Measurements from ENCODE around the gene PACS2. TPM values are rescaled to one million over a fixed set of nuclear protein-coding genes. Genes with fewer than 3 reads are reported as not detected.

Gene PACS2
- total RNA-seq, 2 donors from 2014 or later = 80.4 to 125 TPM

DNA sequence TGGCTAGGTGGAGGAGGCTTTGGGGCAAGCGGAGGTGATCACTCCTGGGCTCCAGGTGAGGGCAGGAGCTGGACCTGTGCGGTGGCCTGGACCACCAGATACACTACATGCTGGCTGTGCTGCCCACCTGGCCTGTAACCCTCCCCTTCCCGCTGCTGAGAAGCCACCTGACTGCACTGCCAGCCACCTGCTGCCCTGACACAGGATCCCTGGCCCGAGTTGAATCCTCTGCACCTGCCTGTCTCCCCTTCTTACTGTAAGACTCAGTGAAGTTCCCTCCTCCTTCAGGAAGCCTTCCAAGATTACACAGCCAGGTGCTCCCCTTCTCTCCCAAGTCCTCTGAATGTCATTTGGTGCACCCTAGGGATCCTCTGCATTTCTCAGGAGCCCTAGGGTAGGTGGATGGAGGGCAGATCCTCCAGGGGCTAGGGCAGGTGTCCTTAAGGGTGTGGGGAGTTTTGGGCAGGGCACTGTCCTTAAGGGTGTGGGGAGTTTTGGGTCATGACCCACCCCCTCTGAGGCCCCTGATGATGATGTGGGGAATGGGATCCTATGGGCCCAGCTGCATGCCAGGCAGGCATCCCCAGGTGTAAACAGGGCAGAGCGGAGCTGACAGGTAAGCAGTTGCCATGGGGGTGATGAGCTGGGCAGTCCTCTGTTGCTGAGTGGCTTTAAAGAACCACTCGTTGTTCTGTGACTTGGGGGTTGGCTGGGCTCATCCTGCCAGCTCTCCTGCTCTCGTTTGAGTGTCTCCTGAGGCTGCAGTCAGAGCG lies 98.4 kb downstream of the PACS2 start:
- no peaks in the 10 kb centered on the region for H3K9me3 ChIP-seq
- no peak for DNase-seq (ENCODE audit: low spot score)
- H3K27ac ChIP-seq = no peak overlapping the region

DNA sequence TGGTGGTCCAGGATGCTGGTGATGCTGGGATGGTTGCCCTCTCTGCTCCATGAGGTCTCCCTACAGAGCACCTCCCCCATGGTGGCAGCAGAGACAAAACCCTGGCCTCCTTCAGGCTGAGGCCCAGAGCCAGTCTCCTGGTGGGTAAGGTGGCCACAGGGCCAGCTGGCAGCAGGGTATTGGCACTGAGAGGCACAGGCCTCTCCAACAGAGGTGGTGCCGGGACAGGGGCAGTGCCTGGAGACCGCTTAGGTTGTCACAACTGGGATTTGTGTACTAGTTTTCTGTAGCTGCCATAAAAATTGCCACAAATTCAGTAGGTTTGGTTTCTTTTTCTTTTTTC lies 99.0 kb downstream of the PACS2 start:
- TF ChIP-seq, protein P1, sequence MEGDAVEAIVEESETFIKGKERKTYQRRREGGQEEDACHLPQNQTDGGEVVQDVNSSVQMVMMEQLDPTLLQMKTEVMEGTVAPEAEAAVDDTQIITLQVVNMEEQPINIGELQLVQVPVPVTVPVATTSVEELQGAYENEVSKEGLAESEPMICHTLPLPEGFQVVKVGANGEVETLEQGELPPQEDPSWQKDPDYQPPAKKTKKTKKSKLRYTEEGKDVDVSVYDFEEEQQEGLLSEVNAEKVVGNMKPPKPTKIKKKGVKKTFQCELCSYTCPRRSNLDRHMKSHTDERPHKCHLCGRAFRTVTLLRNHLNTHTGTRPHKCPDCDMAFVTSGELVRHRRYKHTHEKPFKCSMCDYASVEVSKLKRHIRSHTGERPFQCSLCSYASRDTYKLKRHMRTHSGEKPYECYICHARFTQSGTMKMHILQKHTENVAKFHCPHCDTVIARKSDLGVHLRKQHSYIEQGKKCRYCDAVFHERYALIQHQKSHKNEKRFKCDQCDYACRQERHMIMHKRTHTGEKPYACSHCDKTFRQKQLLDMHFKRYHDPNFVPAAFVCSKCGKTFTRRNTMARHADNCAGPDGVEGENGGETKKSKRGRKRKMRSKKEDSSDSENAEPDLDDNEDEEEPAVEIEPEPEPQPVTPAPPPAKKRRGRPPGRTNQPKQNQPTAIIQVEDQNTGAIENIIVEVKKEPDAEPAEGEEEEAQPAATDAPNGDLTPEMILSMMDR (IDR thresholded peaks at IDR 0.05) = no peak
- no peak overlapping the region for H3K27ac ChIP-seq
- no peak for ATAC-seq (ENCODE audit: insufficient number of reproducible peaks, low FRiP score, low read depth)
- H3K9me3 ChIP-seq = no peaks in the 10 kb centered on the region
- DNase-seq (ENCODE audit: low spot score) = no peak
- H3K4me3 ChIP-seq = no peak overlapping the region
- H3K27me3 ChIP-seq (replicated peaks; ENCODE audit: insufficient read depth) = peaks cover 5% of the 10 kb centered on the region
- H3K36me3 ChIP-seq = no peaks in the 10 kb centered on the region
- peaks cover 10 to 25% of the 10 kb centered on the region in 2 donors for H3K4me1 ChIP-seq (ENCODE audit: control insufficient read depth in 1 of 2, low read depth in 2 of 2)

More for the DNA sequence above, 98.4 kb downstream of the PACS2 start:
- no peak for ATAC-seq (ENCODE audit: insufficient number of reproducible peaks, low FRiP score, low read depth)
- no peaks in the 10 kb centered on the region for H3K36me3 ChIP-seq
- TF ChIP-seq, protein P1 (IDR thresholded peaks at IDR 0.05) = no peak
- H3K27me3 ChIP-seq (replicated peaks; ENCODE audit: insufficient read depth) = peaks cover 5% of the 10 kb centered on the region
- no peak overlapping the region for H3K4me3 ChIP-seq
- peaks cover 10 to 22% of the 10 kb centered on the region in 2 donors for H3K4me1 ChIP-seq (ENCODE audit: control insufficient read depth in 1 of 2, low read depth in 2 of 2)

DNA sequence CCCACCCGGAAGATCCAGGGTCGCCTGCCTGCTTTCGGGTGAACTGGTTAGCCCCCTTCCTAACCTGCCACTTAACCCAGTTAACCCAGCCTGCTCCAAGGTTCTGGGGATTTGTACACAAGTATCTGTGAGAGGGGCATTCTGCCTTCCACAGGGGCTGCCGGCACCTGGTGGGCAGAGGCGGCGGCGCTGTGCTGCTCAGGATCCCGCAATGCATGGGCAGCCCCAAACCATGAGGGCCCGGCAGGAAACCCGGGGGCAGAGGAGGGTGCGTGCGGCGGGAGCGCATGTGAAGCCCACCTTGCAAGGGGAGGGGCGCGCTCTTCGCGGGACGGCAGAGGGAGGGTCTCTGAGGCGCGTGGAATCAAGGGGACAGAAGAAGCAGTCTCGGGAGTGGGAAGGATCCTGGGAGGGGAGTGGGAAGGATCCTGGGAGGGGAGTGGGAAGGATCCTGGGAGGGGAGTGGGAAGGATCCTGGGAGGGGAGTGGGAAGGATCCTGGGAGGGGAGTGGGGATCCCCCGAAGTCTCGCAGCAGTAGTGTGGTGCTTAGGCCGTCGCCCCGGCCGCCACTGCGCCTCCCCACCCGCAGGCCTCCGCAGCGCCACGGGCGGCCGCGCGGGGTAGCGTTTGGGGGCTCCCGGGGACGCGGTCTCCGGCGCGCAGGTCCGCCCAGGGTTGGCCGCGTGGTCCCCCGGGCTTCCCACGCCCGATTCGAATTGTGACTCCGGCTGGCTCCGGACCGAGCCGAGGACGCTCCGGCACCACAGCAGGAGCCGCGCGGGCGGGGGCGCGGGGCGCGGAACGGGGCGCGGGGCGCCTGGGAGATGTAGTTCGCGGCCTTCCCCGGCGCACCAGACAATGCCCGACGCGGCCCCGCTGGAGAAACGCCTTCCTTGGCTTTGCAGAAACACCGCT lies 100.2 kb downstream of the PACS2 start:
- Histone ChIP-seq H3K27ac (peak overlapping the region; percentile 47 to 58), H3K9me3 (no peaks in the 10 kb centered on the region), H3K4me3 (peak overlapping the region; percentile 78), H3K36me3 (no peaks in the 10 kb centered on the region), H3K27me3 (replicated peaks; ENCODE audit: insufficient read depth) (peaks cover 5% of the 10 kb centered on the region), H3K4me1 (ENCODE audit: control insufficient read depth in 1 of 2, low read depth in 2 of 2) (peaks cover 16 to 34% of the 10 kb centered on the region in 2 donors)
- TF ChIP-seq, protein P1 (IDR thresholded peaks at IDR 0.05) = peak; percentile 83
- DNase-seq (ENCODE audit: low spot score) (peak; percentile 31), ATAC-seq (ENCODE audit: insufficient number of reproducible peaks, low FRiP score, low read depth) (peak; percentile 67)

DNA sequence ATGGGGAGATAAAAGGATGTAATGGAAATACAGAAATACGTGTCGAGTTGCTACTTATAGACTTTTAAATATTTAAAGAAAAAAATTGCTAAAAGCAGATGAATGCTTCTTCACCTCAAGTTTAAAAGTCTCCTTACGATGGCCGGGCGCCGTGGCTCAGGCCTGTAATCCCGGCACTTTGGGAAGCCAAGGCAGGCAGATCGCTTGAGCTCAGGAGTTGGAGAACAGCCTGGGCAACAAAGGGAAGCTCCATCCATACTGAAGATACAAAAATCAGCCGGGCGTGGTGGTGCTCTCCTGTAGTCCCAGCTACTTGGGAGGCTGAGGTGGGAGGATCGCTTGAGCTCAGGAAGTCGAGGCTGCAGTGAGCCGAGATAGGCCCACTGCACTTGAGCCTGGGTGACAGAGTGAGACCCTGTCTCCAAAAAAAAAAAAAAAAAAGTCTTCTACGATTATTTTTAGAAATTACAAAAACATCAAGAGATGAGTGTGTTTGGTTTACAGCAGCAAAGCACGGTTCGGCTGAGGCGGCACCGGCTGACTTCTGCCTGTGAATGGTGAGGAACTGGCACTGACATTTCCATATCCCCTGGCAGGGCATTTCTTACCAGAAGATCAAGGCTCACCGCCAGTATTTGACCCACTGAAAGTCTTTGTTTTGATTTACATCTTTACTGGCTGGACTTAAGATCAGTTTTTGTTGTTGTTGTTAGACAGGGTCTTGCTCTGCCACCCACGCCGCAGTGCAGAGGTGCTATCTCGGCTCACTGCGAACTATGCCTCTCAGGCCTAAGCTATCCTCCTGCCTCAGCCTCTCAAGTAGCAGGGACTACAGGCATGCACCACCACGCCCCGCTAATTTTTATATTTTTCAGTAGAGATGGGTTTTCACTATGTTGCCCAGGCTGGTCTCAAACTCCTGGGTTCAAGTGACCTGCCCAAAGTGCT lies 101.2 kb downstream of the PACS2 start:
- DNase-seq (ENCODE audit: low spot score) (no peak), ATAC-seq (ENCODE audit: insufficient number of reproducible peaks, low FRiP score, low read depth) (no peak)
- peak overlapping the region; percentile 78 for H3K4me3 ChIP-seq
- H3K9me3 ChIP-seq = no peaks in the 10 kb centered on the region
- H3K36me3 ChIP-seq = no peaks in the 10 kb centered on the region
- peaks cover 5% of the 10 kb centered on the region for H3K27me3 ChIP-seq (replicated peaks; ENCODE audit: insufficient read depth)
- H3K4me1 ChIP-seq (ENCODE audit: control insufficient read depth in 1 of 2, low read depth in 2 of 2) = peaks cover 19 to 38% of the 10 kb centered on the region in 2 donors
- peak overlapping the region; percentile 11 to 58 for H3K27ac ChIP-seq
- TF ChIP-seq, protein P1 (IDR thresholded peaks at IDR 0.05) = no peak

Measured in thoracic aorta (tissue), 2 donors.